Activated gamma-delta T cell treated with anti-CD3 and anti-CD28 coated beads, Interleukin-2, amount 50 U/mL, for 16 hours (primary cell): Measurements from ENCODE around the gene S100G.

Experiments used
- DNase-seq: peaks from one replicate; pipeline ENCODE4 v3.0.0-alpha.2; 2020; ENCODE audit warnings: low read depth

The S100G gene

GRCh38 chrX:16651391-16652024 lies 1.6 kb downstream of the S100G start:
- no peak for DNase-seq

DNA sequence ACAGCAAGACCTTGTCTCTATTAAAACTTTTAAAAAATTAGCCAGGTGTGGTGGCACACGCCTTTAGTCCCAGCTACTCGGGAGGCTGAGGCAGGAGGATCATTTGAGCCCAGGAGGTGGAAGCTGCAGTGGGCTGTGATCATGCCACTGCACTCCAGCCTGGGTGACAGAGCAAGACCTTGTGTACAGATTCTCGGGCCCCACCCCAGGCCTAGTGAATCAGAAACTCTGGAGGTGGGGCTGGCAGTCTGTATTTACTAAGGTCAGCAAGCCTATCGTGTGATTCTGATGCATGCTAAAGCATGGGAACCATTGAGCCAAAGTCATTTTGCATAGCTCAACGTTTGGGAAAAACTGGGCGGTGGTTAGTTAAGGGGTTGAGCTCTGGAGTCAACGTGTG lies 3.5 kb downstream of the S100G start:
- DNase-seq: no peak

DNA sequence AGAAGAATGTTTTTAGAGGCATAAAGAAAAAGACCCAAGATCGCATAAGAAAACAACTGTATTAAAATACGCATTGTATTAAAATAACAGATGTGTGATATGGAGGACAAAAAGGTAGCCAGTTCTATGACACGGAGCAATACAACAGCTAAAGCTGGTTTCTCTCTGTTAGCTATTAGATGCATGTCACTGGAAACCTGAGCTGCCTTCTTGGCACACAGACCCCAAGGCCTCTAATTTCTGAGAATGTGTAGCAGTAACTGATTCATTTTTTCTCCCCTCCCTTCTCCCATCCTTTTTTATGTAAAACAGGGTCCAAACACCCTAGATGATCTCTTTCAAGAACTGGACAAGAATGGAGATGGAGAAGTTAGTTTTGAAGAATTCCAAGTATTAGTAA lies 4.1 kb downstream of the S100G start:
- no peak for DNase-seq

DNA sequence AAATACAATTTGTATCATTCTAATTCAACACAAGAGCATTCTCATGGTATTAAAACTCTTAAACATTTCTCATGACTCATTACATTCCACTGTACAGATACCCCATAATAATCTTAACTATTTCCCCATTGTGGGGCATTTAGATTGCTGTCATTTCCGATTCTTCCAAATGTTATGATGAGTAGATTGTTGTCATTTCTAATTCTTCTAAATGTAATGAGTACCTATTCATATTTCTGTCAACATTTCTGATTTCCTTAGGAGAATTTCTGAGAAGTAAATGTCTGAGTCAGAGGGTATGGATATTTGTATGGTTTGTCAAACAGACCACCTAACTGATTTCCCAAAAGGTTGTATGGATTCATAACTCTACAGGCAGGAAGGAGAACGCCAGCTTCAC lies 8.3 kb downstream of the S100G start:
- no peak for DNase-seq

- no peak for DNase-seq
These were observed 9.4 kb downstream of the S100G start for GRCh38 chrX:16659321-16659720.

GRCh38 chrX:16661495-16661894 lies 11.5 kb downstream of the S100G start:
- no peak for DNase-seq

- DNase-seq: no peak
These were observed 12.4 kb downstream of the S100G start for GRCh38 chrX:16662402-16662801.

GRCh38 chrX:16664074-16664473 lies 14.1 kb downstream of the S100G start:
- DNase-seq: no peak

DNA sequence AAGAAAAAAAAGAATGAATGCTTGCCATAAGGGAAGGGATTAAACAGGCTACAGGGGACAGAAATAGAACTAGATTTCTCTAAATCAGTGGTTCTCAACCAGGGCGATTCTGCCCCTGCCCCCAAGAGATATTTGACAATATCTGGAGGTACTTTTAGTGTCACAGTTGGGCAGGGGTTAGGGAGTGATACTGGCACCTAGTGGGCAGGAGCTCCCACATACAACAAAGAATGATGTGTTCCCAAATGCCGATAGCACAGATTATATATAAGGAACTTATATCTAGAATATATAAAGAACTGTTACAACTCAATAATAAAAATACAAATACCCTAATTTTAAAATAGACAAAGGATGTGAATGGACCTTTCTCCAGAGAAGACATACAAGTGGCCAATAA lies 14.7 kb downstream of the S100G start:
- DNase-seq: no peak

DNA sequence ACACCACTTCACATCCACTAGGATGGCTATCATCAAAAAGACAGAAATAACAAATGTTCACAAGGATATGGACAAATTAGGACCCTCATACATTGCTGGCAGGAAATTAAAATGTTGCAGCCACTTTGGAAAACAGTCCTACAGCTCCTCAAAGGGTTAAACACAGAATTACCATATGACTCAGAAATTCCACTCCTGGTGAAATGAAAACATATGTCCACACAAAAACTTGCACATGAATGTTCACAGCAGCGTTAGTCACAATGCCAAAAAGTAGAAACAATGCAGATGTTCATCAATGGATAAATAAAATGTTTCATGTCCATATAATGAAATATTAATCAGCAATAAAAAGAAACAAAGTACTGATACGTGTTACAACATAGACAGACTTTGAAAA lies 15.1 kb downstream of the S100G start:
- no peak for DNase-seq

GRCh38 chrX:16666541-16666940 lies 16.6 kb downstream of the S100G start:
- no peak for DNase-seq

GRCh38 chrX:16671005-16671404 lies 21.0 kb downstream of the S100G start:
- no peak for DNase-seq

GRCh38 chrX:16678689-16679088 lies 28.7 kb downstream of the S100G start:
- DNase-seq: no peak

DNA sequence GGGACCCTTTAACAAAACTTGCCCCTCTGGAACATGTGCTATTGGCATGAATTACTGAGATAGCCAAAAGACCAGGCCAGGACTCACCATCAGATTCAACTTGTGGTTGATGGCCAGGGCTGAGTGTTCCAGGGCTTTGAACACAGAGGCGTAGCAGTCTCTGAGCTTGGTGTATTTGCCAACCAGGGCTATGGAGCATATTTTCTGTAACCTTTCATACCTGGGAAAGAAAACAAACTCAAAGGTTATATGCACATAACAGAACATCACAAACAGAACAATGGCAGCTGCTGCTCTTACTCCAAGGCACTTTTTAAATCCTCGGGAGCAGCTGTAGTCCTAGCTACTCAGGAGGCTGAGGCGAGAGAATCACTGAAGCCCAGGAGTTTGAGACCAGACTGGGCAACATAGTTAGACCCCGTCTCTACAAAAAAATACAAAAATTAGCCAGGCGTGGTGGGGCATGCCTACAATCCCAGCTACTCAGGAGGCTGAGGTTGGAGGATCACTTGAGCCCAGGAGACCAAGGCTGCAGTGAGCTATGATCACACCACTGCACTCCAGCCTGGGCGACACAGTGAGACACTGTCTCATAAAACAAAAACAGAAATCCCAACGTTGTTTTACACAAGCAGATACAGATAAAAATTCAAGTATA lies 33.2 kb downstream of the S100G start:
- DNase-seq: no peak

DNA sequence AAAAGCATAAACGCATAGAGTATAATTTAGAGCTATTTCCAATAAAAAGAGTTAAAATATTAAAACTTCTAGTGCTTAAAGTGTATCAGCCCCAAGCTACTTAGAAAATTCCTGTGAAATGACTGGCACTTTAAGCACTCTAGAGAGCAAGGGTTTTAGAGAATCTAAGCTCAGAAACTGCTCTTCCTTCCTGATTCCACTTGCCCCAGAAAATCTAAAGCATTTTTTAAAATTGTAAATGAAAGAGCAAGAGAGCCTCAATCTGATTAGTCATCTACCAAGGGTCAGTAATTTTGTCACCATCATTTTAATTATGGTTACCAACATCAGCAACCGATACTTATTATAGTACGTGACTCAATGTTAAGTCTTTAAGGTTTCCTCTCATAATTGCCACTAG lies 37.6 kb downstream of the S100G start:
- DNase-seq: no peak

DNA sequence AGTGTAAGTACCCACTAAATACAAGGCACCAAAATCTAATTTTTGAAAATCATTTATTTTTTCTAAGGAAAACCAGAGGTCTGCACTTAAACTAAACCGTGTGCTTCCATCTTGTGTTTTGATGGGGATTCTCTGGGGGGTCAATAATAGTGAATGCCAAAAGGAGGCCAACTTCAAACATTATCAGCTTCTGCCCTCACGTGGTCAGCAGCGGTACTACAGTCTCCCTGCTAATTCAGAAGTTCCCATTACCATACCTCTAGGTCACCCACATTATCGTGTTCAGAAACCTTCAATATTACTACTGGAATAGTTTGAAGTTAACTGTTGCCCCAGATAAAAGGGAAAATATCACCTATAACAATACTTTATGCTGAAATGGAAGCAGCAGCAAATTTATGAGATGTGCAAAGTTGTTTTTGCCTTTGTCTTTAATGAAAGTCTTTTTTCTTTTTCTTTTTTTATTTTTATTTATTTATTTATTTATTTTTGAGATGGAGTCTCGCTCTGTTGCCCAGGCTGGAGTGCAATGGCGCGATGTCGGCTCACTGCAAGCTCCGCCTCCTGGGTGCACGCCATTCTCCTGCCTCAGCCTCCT lies 45.2 kb downstream of the S100G start:
- DNase-seq: peak; percentile 49

DNA sequence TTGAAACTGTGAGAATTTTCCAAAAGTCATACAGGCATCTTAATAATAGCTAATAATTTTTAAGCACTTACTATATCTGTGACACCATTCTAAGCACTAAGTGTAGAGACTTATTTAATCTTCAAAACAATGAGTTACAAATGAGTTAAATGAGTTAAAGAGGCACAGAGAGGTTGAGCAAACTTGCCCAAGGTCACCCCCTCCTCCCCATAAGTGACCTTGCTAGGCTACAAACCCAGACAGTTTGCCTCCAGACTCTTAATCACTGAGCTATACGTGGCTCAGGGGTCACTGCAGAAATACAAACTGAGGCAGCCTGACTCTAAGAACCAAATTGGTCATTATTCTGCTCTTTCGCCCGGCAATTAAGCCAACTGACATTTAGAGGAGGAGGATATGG lies 47.0 kb downstream of the S100G start:
- no peak for DNase-seq

GRCh38 chrX:16699389-16699788 lies 49.4 kb downstream of the S100G start:
- DNase-seq: no peak

DNA sequence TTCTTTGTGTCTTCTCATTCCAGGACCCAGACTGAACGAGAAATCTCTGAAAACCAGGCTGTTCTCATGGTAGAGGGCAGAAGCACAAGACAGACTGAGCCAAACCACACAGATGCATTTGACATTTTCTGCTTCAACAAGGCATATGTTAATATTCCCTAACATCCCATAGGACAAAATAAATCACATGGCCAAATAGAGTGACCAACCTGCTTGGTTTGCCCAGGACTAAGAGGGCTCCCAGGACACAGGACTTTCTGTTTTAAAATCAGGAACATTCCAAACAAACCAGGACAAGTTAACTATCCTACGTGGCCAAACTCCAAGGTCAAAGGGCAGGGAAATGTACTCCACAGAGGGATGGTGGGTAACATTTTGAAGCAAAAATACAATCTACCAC lies 50.8 kb downstream of the S100G start:
- DNase-seq: no peak

DNA sequence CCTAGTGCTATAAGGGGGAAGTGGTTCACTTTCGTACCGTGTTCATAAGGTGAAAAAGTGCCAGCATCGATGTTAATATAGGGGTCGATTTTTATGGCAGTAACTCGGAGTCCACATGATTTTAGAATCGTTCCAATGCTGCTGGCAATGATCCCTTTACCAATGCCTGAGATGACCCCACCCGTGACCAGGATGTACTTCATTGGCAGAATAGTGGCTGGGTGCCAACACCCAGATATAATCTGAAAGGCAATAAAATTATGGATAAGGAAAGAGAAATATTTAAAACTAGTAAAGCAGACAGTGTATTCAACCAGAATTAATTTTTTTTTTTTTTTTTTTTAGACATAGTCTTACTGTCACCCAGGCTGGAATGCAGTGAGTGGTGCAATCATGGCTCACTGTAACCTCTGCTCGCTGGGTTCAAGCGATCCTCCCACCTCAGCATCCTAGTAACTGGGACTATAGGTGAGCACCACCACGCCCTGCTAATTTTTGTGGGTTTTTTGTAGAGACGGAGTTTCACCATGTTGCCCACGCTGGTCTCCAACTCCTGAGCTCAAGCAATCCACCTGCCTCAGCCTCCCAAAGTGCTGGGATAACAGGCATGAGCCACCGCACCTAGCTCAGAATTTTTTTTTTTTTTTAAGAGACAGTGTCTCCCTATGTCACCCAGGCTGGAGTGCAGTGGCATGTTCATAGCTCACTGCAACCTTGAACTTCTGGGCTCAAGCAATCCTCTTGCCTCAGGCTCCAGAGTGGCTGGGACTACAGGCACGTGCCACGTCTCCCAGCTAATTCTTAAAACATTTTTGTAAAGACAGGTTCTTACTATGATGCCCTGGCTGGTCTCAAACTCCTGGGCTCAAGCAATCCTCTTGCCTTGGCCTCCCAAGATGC lies 53.0 kb downstream of the S100G start:
- no peak for DNase-seq
